AG10803 (cell line): ENCODE measurements around the gene MXD3.

ENCODE experiments used
- DNase-seq: peaks from one replicate; pipeline ENCODE4 v3.0.0; 2010; ENCODE audit warnings: low read depth
- H3K4me3 ChIP-seq: 2 replicates; pipeline ENCODE4 v1.5.1; 2011; ENCODE audit warnings: mild to moderate bottlenecking, low read length, control low read depth
- CTCF ChIP-seq: conservative IDR thresholded peaks from 2 replicates; pipeline ENCODE4 v1.5.1; 2011; ENCODE audit warnings: mild to moderate bottlenecking, low read length, control low read depth, inconsistent platforms

MXD3 gene

GRCh38 chr5:177304392-177305119 is 7.1 kb downstream of the MXD3 start:
- no peak for TF ChIP-seq CTCF
- peak; percentile 23 for DNase-seq
- H3K4me3 ChIP-seq = peak overlapping the region; percentile 93

GRCh38 chr5:177303925-177304391 is 7.7 kb downstream of the MXD3 start:
- TF ChIP-seq CTCF = no peak
- DNase-seq = no peak
- H3K4me3 ChIP-seq = peak overlapping the region; percentile 93

- H3K4me3 ChIP-seq = peak within 1 kb of the TSS; percentile 93
- TF ChIP-seq CTCF = peak; percentile 24
- DNase-seq = peak; percentile 79
Measured at GRCh38 chr5:177303121-177303924, 8.4 kb downstream of the MXD3 start, which contains the start of the genes PRELID1 and RAB24. Gene PRELID1 (plus strand): TSS chr5:177303799. CDS start chr5:177303986, 187 bp downstream. Gene RAB24 (minus strand): TSS chr5:177303719. CDS start chr5:177303288, 431 bp downstream.

- H3K4me3 ChIP-seq = peak overlapping the region; percentile 92
- peak; percentile 18 for DNase-seq
- peak; percentile 32; the same call in 1 of the 2 replicates for TF ChIP-seq CTCF
Measured at GRCh38 chr5:177302354-177303110, 9.2 kb downstream of the MXD3 start.

- TF ChIP-seq CTCF = no peak
- no peak for DNase-seq
- H3K4me3 ChIP-seq = peak overlapping the region; percentile 15; the same call in 1 of the 2 replicates
Measured at GRCh38 chr5:177301503-177302165, 10.1 kb downstream of the MXD3 start.

- TF ChIP-seq CTCF = no peak
- DNase-seq = no peak
- no peak overlapping the region for H3K4me3 ChIP-seq
Measured at GRCh38 chr5:177300951-177301350, 10.7 kb downstream of the MXD3 start.
